ENCODE measurements around the gene MTCL1. TPM values are rescaled to one million over a fixed set of nuclear protein-coding genes. Genes with fewer than 3 reads are reported as not detected.

The MTCL1 gene
- total RNA-seq (2014; rRNA removed; shearing (Covaris generic); ENCODE audit: low replicate concordance), result 55.4 and 59.8 TPM in 2 replicates

DNA sequence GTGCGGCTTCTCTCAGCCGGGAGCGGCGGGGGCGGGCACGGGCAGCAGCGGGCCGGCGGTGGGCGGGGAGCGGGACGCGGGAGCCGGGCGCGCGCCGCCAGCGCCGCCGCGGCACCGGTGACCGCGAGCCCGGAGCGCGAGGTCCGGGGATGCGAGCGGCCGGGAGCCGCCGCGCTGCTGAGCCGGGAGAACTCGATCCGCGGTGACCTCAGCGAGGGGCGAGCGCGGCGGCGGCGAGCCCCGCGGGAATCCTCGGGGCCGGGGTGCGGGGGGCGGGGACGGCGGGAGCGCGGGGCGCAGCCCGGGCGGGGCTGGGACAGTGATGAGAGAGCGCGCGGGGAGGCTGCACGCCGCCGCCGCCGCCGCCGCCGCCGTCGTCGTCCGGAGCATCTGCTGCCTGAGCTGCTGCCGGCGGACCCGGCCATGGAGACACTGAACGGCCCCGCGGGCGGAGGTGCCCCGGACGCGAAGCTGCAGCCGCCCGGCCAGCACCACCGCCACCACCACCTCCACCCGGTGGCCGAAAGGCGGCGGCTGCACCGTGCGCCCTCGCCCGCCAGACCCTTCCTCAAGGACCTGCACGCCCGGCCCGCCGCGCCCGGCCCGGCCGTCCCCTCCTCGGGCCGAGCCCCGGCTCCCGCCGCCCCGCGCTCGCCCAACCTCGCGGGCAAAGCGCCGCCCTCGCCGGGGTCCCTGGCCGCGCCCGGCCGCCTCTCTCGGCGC, at the start of gene MTCL1:
TSS of gene MTCL1 (plus strand) at position 319 of the 723 bp plus-strand sequence. CDS start at position 424, 105 bp downstream.
- peak; percentile 57 for DNase-seq (ENCODE audit: low read depth)
- in situ Hi-C loops (cut with HindIII; ENCODE audit: low pct_unique_long_range_greater_than_20kb, low sequenced_read_pairs), result no loop called here

DNA sequence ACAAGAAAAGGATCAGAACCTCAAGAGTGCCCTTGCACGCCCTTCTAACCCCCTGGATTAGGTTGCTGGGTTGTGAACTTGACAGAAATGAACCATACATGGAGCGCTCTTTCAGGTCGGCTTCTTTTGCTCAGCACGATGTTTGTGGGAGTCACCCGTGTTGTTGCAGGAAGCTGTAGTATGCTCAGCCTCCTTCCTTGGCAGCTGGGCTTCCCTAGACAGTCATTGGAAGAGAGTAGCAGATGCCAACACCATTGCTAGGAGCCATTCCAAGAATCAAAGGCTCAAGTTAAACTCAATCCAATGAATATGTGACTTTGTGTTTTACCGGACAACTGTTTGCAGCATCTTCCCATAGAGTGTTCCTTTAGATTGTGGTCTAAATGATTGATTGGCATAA, 49.1 kb upstream of the MTCL1 start:
- in situ Hi-C loops (cut with HindIII; ENCODE audit: low pct_unique_long_range_greater_than_20kb, low sequenced_read_pairs), result no loop called here
- no peak for DNase-seq (ENCODE audit: low read depth)

DNA sequence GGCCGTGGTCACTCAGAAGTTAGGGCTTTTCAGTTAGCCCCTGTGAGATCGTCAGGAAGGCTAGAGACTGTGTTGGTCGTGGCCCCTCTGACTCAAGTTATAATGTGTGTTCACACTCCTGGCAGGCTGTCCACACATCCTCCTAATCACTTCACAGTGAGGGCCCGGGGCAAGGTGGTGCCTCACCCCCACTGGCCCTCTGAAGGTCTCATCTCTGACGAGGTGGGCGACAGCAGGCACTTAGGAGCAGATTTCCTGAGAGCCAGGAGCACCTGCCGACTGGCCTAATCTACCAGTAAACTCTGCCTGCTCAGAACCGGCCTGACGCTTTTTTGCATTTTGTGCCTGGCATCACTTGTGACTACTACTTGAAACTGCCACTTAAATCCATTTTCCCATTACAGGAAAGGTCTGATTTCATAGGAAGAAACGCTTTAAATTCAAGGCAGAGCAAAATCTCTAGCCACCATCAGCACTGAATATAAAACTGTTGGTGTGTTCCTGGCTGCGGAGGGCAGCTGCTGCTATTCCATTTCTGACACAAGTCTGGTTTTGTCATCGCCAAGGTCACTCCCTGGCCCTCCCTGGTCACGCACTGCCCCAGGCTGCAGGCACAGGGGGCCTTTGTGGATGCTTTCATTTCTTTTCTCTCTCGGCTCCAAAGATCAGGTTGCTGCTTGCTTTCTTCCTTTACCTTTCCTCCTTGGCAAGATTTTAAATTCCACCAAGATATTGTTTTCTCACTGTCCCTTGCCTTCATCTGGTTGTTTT, 48.1 kb upstream of the MTCL1 start:
- in situ Hi-C loops (cut with HindIII; ENCODE audit: low pct_unique_long_range_greater_than_20kb, low sequenced_read_pairs), result no loop called here
- no peak for DNase-seq (ENCODE audit: low read depth)

DNA sequence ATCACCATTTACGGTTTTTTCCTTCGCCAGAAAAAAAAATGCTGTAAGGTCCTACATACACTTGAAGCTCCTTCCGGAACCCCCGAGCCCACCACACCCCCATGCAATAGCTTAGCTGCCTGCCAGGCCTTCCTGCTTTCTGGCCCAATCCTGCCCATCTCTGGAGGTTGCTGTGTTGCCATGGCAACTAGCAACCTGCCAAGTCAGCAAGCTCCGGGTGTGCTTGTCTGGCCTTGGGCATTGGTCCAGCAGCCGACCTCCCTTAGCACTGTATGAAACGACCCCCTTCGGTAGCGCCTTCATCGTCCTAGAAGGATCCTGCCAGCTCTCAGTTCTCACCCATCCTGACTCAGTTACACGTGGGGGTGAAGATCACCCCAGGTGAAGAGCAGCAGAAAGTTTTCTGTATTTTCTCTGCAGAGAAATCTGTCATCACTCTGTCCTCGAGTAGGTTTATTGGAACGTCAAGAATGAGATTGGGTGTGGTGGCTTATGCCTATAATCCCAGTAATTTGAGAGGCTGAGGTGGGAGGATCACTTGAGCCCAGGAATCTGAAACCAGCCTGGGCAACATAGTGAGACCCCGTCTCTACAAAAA, 47.4 kb upstream of the MTCL1 start:
- DNase-seq (ENCODE audit: low read depth), result peak; percentile 4
- in situ Hi-C loops (cut with HindIII; ENCODE audit: low pct_unique_long_range_greater_than_20kb, low sequenced_read_pairs), result no loop called here

DNA sequence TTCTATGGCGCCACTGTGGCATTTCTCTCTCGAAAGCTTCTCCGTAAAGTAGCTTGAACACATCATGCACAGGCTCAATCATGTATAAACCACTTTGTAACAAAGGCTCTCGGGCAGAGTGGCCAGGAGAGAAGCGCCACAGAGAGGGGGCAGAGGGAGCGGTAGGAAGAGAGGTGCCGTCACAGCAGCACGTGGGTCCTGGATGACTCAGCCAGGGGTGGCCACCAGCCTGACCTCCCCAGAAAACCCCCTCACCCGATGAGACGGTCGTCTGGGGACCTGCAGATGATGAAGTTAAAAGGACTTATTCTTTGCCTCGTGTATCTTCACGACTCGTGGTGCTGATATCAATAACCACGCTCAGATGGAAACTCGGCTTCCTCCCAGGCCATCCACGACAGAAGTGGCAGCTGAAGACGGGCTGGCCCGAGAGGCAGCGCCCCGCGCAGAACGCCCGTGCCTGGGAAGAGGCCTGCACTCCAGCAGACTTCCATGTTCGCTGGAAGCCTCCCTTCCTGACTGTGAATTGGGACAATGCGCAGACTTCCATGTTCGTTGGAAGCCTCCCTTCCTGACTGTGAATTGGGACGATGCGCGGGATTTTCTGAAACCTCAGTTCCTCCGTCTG, 46.4 kb upstream of the MTCL1 start:
- DNase-seq (ENCODE audit: low read depth), result no peak
- in situ Hi-C loops (cut with HindIII; ENCODE audit: low pct_unique_long_range_greater_than_20kb, low sequenced_read_pairs), result no loop called here

DNA sequence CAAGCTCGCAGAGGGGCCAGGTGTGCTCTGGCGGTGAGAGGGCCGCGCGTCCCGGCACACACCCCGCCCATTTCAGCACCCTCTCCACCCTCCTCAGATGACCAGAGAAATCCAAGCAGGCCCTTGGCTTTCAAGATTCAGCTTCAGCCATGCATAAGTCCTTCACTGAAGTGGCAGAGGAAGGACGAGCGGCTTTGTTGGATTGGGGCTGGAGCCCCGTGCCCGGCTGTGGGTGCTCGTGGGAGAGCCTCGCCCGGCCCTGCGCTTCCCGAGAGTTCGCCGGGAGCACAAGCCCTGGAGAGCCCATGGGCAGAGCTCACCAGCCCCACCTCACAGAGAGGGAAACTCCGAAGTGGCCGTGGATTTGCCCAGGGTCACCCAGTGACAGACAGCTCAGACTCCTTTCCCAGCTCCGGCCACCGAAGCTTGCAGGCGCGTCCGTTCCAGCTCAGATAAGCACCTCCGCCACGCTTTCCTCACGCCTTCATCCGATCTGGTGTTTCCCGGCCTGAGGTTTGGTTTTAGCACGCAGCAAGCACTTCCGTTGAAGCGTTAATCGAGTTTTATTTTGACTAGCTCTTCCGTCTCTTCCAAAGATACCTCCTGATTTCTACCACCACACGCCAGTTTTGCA, 45.6 kb upstream of the MTCL1 start:
- DNase-seq (ENCODE audit: low read depth), result no peak
- in situ Hi-C loops (cut with HindIII; ENCODE audit: low pct_unique_long_range_greater_than_20kb, low sequenced_read_pairs), result no loop called here

DNA sequence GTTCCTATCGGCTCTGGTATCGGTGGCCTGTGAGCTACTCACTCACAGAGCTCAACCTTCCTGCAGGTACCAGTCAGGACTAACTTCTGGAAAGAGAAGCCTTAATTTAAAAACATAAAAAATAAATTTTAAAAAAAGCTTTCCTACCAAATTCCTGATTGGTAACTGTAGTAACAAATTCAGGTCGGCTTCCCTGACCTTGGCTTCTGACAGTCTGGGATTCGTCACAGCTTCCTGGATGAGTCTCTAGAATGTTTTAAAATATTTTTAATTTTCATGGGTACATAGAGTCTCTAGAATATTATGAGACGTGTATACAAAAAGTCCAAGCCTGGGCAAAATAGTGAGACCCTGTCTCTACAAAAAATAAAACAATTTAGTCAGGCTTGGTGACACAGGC, 45.0 kb upstream of the MTCL1 start:
- no peak for DNase-seq (ENCODE audit: low read depth)
- in situ Hi-C loops (cut with HindIII; ENCODE audit: low pct_unique_long_range_greater_than_20kb, low sequenced_read_pairs), result no loop called here

DNA sequence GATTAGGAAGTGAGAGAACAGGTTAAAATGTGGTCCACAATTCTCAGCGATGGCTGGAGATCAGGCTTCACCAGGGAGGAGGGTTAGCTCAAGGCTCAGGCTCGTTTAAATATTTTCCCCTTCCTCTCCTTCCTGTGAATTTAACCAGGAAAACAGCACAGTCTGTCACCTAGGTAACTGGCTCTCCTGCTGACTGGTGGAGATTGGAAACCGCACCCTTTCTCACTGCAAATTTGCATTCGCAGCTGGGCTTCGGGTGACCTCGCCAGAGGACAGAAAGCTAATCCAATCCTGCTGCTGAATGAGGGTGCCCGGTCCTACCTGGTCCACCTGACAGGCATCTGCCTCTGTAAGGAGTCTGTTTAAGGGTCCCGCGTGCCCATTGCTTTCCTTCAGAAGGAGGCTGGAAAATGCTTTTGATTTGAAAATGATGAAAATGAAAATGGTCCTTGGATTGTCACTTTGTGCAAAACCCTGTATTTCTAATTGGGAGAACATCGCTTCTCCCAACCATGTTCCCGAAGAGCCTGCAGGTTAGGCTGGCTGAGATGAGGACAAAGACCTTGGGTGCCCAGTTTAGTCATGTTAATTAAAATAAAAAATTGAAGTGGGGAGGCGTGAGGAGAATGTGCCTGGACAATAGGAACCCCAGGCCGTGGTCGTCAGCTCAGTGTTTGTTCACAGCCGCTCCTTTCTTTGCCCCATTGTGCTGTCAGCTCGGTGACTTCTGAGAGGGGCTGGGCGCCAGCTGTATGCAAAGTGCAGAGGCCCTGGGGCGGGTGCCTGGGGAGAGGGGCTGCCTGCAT, 43.4 kb upstream of the MTCL1 start:
- DNase-seq (ENCODE audit: low read depth), result peak; percentile 16

DNA sequence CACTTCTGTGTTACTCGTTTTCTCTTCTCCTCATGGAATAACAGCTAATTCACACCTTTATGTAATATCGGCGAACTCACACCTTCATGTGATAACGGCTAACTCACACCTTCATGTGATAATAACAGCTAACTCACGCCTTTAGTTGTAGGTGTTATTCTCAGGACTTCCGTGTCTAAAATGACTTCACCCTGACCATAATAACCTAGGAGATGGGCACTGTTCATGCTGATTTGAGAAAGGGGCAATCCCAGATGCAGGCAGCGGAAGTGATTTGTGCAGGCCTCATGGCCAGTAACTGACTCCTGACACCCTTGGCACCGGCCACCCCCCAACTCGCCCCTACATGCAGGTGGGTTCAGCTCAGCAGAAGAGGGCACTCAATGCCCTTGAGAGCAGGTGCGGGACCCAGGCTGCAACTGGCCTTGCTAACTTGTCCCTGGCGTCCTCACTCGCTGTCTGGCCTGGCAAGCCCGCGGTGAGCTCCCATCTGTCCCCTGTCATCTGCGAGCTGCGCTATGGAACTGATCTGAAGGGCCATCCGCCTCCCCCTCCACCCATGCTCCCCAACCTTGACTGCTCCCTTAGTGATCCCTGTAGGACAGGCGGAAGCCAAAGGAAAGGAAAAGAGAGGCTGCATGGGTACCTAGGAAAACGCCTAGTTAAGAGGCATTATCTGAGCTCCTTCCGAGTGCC, 42.6 kb upstream of the MTCL1 start:
- no peak for DNase-seq (ENCODE audit: low read depth)
- in situ Hi-C loops (cut with HindIII; ENCODE audit: low pct_unique_long_range_greater_than_20kb, low sequenced_read_pairs), result no loop called here

More for the DNA sequence above, 43.4 kb upstream of the MTCL1 start:
- in situ Hi-C loops (cut with HindIII; ENCODE audit: low pct_unique_long_range_greater_than_20kb, low sequenced_read_pairs), result no loop called here

DNA sequence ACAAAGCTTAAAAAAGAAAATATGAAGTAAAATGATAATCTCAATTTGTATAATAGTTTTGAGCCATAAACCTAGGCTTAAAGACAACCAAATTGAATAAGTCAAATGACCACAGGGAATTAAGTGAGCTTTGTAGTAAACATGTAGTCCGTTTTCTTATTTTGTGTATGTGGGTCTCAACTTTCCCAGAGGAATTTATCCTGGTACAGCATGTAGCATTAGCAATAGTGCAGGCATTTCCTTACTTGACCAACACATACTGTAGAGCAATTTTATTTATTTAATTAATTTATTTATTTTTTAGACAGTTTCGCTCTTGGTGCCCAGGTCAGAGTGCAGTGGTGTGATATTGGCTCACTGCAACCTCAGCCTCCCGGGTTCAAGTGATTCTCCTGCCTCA, 37.5 kb upstream of the MTCL1 start:
- no peak for DNase-seq (ENCODE audit: low read depth)
- in situ Hi-C loops (cut with HindIII; ENCODE audit: low pct_unique_long_range_greater_than_20kb, low sequenced_read_pairs), result no loop called here

DNA sequence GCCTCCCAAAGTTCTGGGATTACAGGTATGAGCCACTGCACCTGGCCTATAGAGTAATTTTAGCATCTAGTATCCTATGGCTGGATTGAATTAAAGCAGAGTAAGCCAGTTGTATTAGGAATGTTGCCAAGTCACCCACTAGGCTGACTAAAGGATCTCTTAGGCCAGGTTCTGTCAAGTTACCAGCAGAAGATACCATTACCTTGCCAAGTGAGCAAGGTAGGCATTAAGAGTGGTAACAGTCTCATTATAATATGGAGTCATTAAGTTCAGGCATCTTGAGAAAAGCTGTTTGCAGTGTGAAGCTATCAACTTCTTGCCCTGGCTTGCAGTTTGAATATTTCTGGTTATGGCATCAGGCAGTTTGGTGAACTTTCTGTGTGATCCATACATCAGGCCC, 37.0 kb upstream of the MTCL1 start:
- in situ Hi-C loops (cut with HindIII; ENCODE audit: low pct_unique_long_range_greater_than_20kb, low sequenced_read_pairs), result no loop called here
- DNase-seq (ENCODE audit: low read depth), result no peak

DNA sequence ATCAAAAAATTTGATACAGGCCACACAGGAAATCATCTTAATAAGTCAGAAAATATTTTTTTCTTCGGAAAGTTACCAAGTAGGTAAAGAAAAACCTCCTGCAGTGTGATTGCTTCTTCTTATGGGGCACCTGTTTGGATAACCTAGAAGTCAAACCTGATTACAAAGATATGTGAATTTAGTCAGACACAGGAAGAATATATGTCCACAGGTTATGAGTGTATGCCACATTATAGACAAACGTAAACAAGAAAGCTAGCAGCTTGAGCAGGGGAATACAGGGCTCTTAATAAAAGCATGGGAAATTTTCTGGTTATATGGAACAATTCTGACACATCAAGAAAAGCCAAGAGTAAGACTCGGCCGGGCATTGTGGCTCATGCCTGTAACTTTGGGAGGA, 35.8 kb upstream of the MTCL1 start:
- in situ Hi-C loops (cut with HindIII; ENCODE audit: low pct_unique_long_range_greater_than_20kb, low sequenced_read_pairs), result no loop called here
- DNase-seq (ENCODE audit: low read depth), result no peak

DNA sequence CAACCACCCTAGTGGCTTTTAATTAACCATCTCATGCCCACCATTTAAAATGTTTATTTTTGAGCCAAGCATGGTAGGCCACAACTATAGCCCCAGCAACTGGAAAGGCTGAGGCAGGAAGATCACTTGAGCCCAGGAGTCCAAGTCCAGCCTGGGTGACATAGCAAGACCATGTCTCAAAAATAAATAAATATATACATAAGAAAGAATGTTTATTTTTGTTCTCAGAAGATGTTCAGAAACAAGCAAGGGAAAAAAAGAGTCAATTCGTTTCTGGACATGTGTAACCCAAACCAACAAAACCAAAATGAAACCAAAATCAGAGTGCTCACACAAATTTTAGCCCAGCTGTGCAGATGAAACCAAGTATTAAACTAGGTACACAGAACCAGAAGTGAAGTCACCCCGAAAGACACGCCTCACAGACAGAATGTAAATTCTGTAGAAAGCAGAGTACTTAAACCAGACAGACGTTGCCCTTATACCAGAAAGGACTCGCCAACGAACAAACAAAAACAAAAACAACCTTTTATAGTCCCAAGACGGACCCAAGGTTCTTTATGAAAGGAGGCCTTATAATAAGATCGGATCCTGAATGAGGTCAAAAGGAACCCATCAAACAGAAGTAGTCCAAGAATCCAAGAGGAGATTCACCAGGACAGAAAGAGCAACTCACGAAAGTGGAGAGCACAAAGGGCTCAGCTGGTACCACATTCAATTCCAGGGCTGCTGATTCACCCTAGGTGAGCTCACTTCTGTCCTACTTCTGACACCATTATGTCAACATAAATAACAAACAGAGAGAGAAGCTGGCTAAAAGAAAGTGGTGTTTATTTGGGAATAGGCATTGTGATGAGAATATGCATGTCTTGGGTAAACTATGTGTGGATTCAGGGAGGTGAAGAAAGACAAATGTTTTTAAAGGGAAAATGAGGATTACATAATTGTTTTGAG, 31.8 kb upstream of the MTCL1 start:
- no peak for DNase-seq (ENCODE audit: low read depth)

DNA sequence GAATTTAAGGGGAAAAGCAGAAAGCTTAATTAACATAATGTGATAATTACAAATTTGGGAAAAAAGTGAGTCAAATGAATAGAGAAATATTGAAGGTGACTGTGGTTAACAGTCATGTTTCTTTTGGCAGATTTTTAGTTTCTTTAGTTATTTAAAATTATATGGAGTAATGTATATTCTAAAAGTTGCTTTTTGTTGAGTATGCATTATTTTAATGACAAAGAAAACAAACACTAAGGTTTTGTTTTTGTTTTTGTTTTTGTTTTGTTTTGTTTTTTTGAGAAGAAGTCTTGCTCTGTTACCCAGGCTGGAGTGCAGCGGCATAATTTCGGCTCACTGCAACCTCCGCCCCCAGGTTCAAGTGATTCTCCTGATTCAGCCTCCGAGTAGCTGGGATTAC, 30.3 kb upstream of the MTCL1 start:
- in situ Hi-C loops (cut with HindIII; ENCODE audit: low pct_unique_long_range_greater_than_20kb, low sequenced_read_pairs), result no loop called here
- DNase-seq (ENCODE audit: low read depth), result no peak

More for the DNA sequence above, 31.8 kb upstream of the MTCL1 start:
- in situ Hi-C loops (cut with HindIII; ENCODE audit: low pct_unique_long_range_greater_than_20kb, low sequenced_read_pairs), result no loop called here

DNA sequence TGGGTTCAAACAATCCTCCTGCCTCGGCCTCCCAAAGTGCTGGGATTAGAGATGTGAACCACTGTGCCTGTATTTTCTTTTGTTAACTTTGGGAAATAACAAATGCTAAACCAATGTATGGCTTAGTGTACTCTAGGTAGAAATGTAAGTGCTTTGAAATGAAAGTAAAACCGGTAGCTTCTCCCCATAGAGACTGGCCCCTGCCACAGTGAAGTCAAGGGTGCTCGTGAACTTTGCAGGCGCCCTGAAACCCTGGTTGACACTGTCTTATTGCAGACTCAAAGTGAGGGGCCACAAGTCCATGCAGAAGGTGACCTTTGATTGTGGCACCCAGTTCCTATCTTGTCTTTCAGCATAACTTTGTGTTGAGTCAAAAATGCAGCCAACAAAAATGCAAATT, 24.2 kb upstream of the MTCL1 start:
- no peak for DNase-seq (ENCODE audit: low read depth)
- in situ Hi-C loops (cut with HindIII; ENCODE audit: low pct_unique_long_range_greater_than_20kb, low sequenced_read_pairs), result no loop called here

DNA sequence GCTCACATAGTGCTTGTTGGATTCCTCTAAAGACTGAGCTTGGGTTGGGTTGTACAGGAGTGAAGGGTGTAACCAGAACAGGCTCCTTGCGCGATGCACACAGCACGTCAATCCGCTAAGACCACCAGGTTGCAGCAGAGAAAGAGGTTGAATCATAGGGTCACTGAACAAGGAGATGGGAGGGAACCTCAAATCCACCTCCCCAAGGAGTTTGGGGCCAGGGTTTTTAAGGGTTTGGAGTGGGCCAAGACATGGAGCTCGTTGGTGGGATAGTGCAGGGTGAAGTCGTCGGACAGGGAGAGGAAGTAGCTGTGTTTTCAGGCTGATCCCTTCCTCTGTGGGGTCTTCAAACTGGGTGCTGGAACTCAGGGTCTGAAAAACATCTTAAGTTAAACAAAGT, 20.8 kb upstream of the MTCL1 start:
- no peak for DNase-seq (ENCODE audit: low read depth)
- in situ Hi-C loops (cut with HindIII; ENCODE audit: low pct_unique_long_range_greater_than_20kb, low sequenced_read_pairs), result no loop called here
